Measurements from ENCODE around the gene MAPK10. TPM values are rescaled to one million over a fixed set of nuclear protein-coding genes. Genes with fewer than 3 reads are reported as not detected.

The MAPK10 gene
- total RNA-seq, 1 experiment from 2014 or later: 5.2 TPM

- TF ChIP-seq, protein P1, sequence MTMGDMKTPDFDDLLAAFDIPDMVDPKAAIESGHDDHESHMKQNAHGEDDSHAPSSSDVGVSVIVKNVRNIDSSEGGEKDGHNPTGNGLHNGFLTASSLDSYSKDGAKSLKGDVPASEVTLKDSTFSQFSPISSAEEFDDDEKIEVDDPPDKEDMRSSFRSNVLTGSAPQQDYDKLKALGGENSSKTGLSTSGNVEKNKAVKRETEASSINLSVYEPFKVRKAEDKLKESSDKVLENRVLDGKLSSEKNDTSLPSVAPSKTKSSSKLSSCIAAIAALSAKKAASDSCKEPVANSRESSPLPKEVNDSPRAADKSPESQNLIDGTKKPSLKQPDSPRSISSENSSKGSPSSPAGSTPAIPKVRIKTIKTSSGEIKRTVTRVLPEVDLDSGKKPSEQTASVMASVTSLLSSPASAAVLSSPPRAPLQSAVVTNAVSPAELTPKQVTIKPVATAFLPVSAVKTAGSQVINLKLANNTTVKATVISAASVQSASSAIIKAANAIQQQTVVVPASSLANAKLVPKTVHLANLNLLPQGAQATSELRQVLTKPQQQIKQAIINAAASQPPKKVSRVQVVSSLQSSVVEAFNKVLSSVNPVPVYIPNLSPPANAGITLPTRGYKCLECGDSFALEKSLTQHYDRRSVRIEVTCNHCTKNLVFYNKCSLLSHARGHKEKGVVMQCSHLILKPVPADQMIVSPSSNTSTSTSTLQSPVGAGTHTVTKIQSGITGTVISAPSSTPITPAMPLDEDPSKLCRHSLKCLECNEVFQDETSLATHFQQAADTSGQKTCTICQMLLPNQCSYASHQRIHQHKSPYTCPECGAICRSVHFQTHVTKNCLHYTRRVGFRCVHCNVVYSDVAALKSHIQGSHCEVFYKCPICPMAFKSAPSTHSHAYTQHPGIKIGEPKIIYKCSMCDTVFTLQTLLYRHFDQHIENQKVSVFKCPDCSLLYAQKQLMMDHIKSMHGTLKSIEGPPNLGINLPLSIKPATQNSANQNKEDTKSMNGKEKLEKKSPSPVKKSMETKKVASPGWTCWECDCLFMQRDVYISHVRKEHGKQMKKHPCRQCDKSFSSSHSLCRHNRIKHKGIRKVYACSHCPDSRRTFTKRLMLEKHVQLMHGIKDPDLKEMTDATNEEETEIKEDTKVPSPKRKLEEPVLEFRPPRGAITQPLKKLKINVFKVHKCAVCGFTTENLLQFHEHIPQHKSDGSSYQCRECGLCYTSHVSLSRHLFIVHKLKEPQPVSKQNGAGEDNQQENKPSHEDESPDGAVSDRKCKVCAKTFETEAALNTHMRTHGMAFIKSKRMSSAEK (CRISPR knock-in tag; IDR thresholded peaks at IDR 0.05; ENCODE audit: borderline replicate concordance): no peak
- TF ChIP-seq ELF4 (CRISPR knock-in tag; IDR thresholded peaks at IDR 0.05; ENCODE audit: low read depth): no peak
Measured at GRCh38 chr4:86160426-86160825, 199.4 kb downstream of the MAPK10 start (continued).

DNA sequence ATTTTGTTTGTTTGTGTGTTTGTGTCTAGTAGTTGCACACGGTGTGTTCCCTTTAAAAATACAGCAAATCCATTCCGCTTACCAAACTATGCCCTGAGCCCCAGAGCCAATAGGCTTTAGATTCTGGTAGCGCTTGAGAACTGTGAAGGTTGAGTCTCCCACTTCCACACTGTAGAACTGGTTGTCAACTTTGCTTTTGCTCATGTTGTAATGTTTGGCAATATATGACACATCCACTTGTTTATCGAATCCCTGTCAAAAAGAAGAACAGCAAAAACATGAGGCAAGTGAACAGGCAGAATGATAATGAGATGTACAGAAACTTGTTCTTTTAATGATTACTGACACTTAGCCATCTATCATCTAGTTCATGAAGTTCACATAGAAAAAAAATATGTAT, 200.6 kb downstream of the MAPK10 start:
- Mint-ChIP-seq H3K4me1 (peaks cover 5% of the 10 kb centered on the region), H3K27ac (no peak overlapping the region), H3K36me3 (no peaks in the 10 kb centered on the region), H3K4me3 (no peak overlapping the region), H3K9me3 (no peaks in the 10 kb centered on the region), H3K27me3 (ENCODE audit: low read depth) (no peaks in the 10 kb centered on the region)
- ATAC-seq (no peak), DNase-seq (ENCODE audit: low spot score) (no peak)
- ChIA-PET CTCF (no interaction called here), POLR2A (no interaction called here)
- TF ChIP-seq, protein P2, sequence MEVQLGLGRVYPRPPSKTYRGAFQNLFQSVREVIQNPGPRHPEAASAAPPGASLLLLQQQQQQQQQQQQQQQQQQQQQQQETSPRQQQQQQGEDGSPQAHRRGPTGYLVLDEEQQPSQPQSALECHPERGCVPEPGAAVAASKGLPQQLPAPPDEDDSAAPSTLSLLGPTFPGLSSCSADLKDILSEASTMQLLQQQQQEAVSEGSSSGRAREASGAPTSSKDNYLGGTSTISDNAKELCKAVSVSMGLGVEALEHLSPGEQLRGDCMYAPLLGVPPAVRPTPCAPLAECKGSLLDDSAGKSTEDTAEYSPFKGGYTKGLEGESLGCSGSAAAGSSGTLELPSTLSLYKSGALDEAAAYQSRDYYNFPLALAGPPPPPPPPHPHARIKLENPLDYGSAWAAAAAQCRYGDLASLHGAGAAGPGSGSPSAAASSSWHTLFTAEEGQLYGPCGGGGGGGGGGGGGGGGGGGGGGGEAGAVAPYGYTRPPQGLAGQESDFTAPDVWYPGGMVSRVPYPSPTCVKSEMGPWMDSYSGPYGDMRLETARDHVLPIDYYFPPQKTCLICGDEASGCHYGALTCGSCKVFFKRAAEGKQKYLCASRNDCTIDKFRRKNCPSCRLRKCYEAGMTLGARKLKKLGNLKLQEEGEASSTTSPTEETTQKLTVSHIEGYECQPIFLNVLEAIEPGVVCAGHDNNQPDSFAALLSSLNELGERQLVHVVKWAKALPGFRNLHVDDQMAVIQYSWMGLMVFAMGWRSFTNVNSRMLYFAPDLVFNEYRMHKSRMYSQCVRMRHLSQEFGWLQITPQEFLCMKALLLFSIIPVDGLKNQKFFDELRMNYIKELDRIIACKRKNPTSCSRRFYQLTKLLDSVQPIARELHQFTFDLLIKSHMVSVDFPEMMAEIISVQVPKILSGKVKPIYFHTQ (CRISPR knock-in tag; IDR thresholded peaks at IDR 0.05): no peak
- TF ChIP-seq ZNF121 (CRISPR knock-in tag; IDR thresholded peaks at IDR 0.05) (no peak), ZNF423 (CRISPR knock-in tag; IDR thresholded peaks at IDR 0.05) (no peak), ARID4B (CRISPR knock-in tag; IDR thresholded peaks at IDR 0.05; ENCODE audit: borderline replicate concordance) (no peak), PRDM15 (CRISPR knock-in tag; IDR thresholded peaks at IDR 0.05) (no peak), RORB (CRISPR knock-in tag; IDR thresholded peaks at IDR 0.05) (no peak), ZNF263 (CRISPR knock-in tag; IDR thresholded peaks at IDR 0.05; ENCODE audit: low read depth) (no peak), KAT7 (CRISPR knock-in tag; IDR thresholded peaks at IDR 0.05; ENCODE audit: borderline replicate concordance) (no peak)
- TF ChIP-seq, protein P3, sequence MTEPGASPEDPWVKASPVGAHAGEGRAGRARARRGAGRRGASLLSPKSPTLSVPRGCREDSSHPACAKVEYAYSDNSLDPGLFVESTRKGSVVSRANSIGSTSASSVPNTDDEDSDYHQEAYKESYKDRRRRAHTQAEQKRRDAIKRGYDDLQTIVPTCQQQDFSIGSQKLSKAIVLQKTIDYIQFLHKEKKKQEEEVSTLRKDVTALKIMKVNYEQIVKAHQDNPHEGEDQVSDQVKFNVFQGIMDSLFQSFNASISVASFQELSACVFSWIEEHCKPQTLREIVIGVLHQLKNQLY (CRISPR knock-in tag; IDR thresholded peaks at IDR 0.05): no peak
- TF ChIP-seq, protein P4, sequence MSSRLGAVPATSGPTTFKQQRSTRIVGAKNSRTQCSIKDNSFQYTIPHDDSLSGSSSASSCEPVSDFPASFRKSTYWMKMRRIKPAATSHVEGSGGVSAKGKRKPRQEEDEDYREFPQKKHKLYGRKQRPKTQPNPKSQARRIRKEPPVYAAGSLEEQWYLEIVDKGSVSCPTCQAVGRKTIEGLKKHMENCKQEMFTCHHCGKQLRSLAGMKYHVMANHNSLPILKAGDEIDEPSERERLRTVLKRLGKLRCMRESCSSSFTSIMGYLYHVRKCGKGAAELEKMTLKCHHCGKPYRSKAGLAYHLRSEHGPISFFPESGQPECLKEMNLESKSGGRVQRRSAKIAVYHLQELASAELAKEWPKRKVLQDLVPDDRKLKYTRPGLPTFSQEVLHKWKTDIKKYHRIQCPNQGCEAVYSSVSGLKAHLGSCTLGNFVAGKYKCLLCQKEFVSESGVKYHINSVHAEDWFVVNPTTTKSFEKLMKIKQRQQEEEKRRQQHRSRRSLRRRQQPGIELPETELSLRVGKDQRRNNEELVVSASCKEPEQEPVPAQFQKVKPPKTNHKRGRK (CRISPR knock-in tag; IDR thresholded peaks at IDR 0.05; ENCODE audit: borderline replicate concordance): no peak
- TF ChIP-seq, protein P5, sequence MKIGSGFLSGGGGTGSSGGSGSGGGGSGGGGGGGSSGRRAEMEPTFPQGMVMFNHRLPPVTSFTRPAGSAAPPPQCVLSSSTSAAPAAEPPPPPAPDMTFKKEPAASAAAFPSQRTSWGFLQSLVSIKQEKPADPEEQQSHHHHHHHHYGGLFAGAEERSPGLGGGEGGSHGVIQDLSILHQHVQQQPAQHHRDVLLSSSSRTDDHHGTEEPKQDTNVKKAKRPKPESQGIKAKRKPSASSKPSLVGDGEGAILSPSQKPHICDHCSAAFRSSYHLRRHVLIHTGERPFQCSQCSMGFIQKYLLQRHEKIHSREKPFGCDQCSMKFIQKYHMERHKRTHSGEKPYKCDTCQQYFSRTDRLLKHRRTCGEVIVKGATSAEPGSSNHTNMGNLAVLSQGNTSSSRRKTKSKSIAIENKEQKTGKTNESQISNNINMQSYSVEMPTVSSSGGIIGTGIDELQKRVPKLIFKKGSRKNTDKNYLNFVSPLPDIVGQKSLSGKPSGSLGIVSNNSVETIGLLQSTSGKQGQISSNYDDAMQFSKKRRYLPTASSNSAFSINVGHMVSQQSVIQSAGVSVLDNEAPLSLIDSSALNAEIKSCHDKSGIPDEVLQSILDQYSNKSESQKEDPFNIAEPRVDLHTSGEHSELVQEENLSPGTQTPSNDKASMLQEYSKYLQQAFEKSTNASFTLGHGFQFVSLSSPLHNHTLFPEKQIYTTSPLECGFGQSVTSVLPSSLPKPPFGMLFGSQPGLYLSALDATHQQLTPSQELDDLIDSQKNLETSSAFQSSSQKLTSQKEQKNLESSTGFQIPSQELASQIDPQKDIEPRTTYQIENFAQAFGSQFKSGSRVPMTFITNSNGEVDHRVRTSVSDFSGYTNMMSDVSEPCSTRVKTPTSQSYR (CRISPR knock-in tag; IDR thresholded peaks at IDR 0.05): no peak

All from WTC11 (cell line).